Fibroblast of the conjunctiva (primary cell): ENCODE measurements around the gene CELF1.

Source experiments
- DNase-seq: peaks from one replicate; pipeline ENCODE4 v3.0.0-alpha.2; 2010; ENCODE audit warnings: low read depth

The CELF1 gene

GRCh38 chr11:47483457-47483856 is 69.5 kb downstream of the CELF1 start:
- DNase-seq: no peak

- DNase-seq: no peak
These were observed 72.2 kb downstream of the CELF1 start for GRCh38 chr11:47480762-47481161.

GRCh38 chr11:47478651-47479329 is 74.1 kb downstream of the CELF1 start:
- no peak for DNase-seq

GRCh38 chr11:47477753-47478152 is 75.2 kb downstream of the CELF1 start:
- DNase-seq: no peak

GRCh38 chr11:47477323-47477722 is 75.6 kb downstream of the CELF1 start:
- no peak for DNase-seq

- DNase-seq: no peak
These were observed 82.3 kb downstream of the CELF1 start for GRCh38 chr11:47470671-47471070.

GRCh38 chr11:47469361-47470179 is 83.4 kb downstream of the CELF1 start:
- DNase-seq: peak; percentile 54

GRCh38 chr11:47468598-47469214 is 84.2 kb downstream of the CELF1 start:
- DNase-seq: no peak

- no peak for DNase-seq
These were observed 85.6 kb downstream of the CELF1 start for GRCh38 chr11:47467357-47467756.

GRCh38 chr11:47466701-47467250 is 86.2 kb downstream of the CELF1 start:
- DNase-seq: peak; percentile 60

- peak; percentile 20 for DNase-seq
These were observed 86.7 kb downstream of the CELF1 start for GRCh38 chr11:47466201-47466600.

GRCh38 chr11:47464483-47464882 is 88.4 kb downstream of the CELF1 start:
- no peak for DNase-seq

GRCh38 chr11:47461876-47462275 is 91.1 kb downstream of the CELF1 start:
- no peak for DNase-seq

- DNase-seq: no peak
These were observed 92.2 kb downstream of the CELF1 start for GRCh38 chr11:47460571-47461235.

GRCh38 chr11:47454258-47454671 is 98.7 kb downstream of the CELF1 start:
- peak; percentile 87 for DNase-seq

GRCh38 chr11:47453365-47453764 is 99.6 kb downstream of the CELF1 start:
- no peak for DNase-seq

GRCh38 chr11:47451990-47452389 is 100.9 kb downstream of the CELF1 start:
- DNase-seq: no peak

GRCh38 chr11:47451436-47451835 is 101.5 kb downstream of the CELF1 start:
- DNase-seq: no peak

- no peak for DNase-seq
These were observed 103.4 kb downstream of the CELF1 start for GRCh38 chr11:47449541-47449940.

- DNase-seq: no peak
These were observed 104.1 kb downstream of the CELF1 start, which contains the start of gene RAPSN for GRCh38 chr11:47448566-47449427. Gene RAPSN (minus strand): TSS chr11:47449136. CDS start chr11:47448964, 172 bp downstream.

GRCh38 chr11:47447906-47448305 is 105.0 kb downstream of the CELF1 start:
- DNase-seq: no peak
